BJ (cell line): ENCODE data around the gene BUB3. TPM values are rescaled to one million over a fixed set of nuclear protein-coding genes. Genes with fewer than 3 reads are reported as not detected.

Source experiments
- CTCF ChIA-PET: fragments of 350-600 bp; formaldehyde crosslinking; extraction: SDS; loops from one replicate; lab custom pipeline; 2021; ENCODE audit warnings: antibody characterized with exemption, inconsistent platforms; lab: Yijun Ruan, JAX
- POLR2A ChIA-PET: fragments of 300-600 bp; sonication (Branson Sonifier 250); formaldehyde crosslinking; extraction: SDS; loops from one replicate; lab custom pipeline; 2021; ENCODE audit warnings: antibody characterized with exemption; lab: Charles Lee
- DNase-seq: peaks from one replicate; pipeline ENCODE4 v3.0.0-alpha.2; 2011; ENCODE audit warnings: low read depth
- H3K27me3 ChIP-seq: 2 replicates; pipeline ENCODE4 v1.6.0; 2011; ENCODE audit warnings: low read length; ENCODE audit not compliant: control insufficient read depth, insufficient read depth
- H3K36me3 ChIP-seq: 2 replicates; pipeline ENCODE4 v1.5.1; 2011; ENCODE audit warnings: low read length; ENCODE audit not compliant: control insufficient read depth, insufficient read depth
- H3K4me3 ChIP-seq: 2 replicates; pipeline ENCODE4 v1.5.1; 2011; ENCODE audit warnings: low read depth, mild to moderate bottlenecking, control low read depth, low read length
- polyA plus RNA-seq: library from polyadenylated mRNA; depleted of rRNA; stranded (reverse); fragments of >200 nt; gene quantifications from 2 replicates; pipeline ENCODE4 v1.2.3, GENCODE V29; 2011
- TF ChIP-seq, protein P1 (sequence below): IDR thresholded peaks from 2 replicates; pipeline ENCODE4 v1.5.1; 2011; ENCODE audit warnings: low read depth, mild to moderate bottlenecking, control low read depth, inconsistent platforms, low read length, moderate library complexity; ENCODE audit not compliant: insufficient read depth

BUB3 gene
- polyA plus RNA-seq, 1 experiment = 193 TPM

DNA sequence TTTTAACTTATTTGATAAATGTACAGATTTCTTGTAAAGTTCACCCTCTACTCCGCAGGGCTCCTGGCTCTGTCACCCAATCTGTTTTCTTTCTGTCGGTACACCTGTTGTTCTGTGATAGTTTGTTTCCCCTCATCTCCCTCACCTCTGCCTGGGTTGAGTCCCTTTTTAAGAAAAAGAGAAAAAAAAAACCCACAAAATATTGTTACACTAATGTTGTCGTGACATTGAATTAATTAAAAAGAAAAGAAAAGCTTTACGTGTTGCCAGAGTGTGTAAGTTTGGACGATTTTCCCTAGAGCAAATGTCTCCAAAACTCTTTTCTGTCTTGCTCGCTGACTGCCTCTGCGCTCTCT lies 15.1 kb upstream of the BUB3 start:
- TF ChIP-seq, protein P1, sequence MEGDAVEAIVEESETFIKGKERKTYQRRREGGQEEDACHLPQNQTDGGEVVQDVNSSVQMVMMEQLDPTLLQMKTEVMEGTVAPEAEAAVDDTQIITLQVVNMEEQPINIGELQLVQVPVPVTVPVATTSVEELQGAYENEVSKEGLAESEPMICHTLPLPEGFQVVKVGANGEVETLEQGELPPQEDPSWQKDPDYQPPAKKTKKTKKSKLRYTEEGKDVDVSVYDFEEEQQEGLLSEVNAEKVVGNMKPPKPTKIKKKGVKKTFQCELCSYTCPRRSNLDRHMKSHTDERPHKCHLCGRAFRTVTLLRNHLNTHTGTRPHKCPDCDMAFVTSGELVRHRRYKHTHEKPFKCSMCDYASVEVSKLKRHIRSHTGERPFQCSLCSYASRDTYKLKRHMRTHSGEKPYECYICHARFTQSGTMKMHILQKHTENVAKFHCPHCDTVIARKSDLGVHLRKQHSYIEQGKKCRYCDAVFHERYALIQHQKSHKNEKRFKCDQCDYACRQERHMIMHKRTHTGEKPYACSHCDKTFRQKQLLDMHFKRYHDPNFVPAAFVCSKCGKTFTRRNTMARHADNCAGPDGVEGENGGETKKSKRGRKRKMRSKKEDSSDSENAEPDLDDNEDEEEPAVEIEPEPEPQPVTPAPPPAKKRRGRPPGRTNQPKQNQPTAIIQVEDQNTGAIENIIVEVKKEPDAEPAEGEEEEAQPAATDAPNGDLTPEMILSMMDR = no peak
- peaks cover 80% of the 10 kb centered on the region for H3K27me3 ChIP-seq
- H3K36me3 ChIP-seq = no peaks in the 10 kb centered on the region
- ChIA-PET POLR2A (no interaction called here), CTCF (interaction anchor here (2.5 kb wide), 1 partner anchor 8 kb away, joined by 7 read pairs; no protein-coding TSS in a partner anchor)
- H3K4me3 ChIP-seq = no peak overlapping the region
- no peak for DNase-seq

DNA sequence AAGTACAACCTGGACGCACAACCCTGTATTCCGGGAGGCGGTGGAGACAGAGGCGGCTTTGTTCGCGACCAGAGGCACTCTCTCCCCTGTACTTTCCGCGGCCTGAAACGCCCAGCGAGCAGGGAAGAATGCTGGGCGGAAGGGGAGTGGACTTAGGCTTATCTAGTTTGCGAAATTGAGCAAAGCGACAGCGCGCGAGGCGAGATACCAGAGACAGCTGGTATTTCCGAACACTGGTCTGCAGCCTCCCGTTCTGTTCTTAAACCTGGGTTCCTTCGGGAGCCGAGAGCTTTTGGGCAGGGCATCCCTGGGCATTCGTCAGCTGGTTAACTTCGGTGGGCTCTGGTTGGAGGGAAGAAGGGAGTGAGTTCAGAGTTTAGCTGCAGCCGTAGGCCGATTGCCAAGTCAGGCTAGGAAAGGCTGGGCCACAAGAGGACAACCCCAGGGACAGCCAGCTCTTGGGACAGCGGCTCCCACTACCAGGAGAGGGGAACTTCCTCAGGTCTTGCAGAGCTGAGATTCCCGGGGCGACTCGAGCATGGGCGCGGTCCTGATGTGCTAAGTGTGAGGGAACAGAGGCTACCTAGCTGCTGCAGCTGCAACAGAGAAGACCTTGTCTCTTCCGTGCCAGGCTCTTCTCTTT lies 14.6 kb upstream of the BUB3 start:
- no peak for DNase-seq
- H3K4me3 ChIP-seq = no peak overlapping the region
- H3K36me3 ChIP-seq = no peaks in the 10 kb centered on the region
- POLR2A ChIA-PET = no interaction called here
- peaks cover 77% of the 10 kb centered on the region for H3K27me3 ChIP-seq
- TF ChIP-seq, protein P1 = no peak
- CTCF ChIA-PET = interaction anchor here (2.5 kb wide), 1 partner anchor 8 kb away, joined by 7 read pairs; no protein-coding TSS in a partner anchor

DNA sequence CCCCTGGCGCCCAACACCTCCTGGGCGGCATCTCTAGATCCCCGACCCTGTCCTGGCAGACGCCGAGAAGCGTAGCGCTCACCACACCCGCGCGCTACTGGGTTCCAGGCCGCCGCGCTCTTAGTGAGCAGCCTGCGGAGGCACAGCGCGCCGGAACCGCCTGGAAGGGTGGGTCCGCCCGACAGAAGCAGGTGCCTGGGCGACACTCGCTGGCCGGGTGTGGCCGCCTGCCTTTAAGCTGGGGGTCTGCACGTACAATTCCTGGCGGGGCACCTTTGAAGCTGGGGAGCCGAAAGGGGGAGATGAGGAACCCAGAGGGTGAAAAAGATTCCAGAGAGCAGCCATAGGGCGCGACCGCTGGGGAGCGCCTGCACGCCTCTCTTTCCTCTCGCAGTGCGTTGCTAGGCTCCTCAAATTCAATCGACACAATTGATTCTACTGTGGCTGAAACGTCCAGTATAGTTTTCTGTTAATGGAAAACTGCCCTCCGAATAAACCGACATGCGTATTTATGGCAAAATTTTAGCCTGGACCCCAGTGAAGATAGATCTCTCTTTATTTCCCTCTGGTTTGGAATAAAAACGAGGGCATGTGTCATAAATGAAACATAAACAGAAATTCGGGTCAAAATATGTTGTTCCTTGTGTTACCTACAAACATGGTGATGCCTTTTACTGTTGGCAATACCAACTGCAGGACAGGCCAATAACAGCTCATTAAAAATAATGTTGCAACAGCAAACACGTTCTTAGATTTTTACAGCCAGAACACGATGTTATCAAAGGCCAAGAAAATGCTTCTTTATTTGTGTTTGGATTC lies 13.8 kb upstream of the BUB3 start:
- TF ChIP-seq, protein P1 = no peak
- no peak for DNase-seq

DNA sequence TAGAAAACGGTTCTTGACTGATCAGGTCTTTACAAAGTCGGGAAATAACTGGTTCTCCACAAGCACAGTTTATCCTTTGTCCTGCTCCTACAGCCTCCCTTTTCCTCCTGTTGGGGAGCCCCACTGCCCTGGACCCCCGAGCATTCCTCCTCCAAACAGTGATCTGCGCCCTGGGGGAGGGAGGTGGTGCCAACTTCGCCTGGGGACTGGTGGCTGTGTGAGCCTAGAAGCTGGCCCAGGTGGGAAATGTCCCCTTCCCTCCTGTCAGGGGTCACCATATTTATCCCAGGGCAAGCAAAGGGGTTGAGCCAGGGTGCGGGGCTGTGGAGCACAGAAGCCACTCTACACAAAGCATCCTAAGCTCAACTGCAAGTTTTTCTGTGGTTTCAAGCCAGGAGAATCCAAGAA lies 13.2 kb upstream of the BUB3 start:
- ChIA-PET CTCF (interaction anchor here (2.5 kb wide), 1 partner anchor 9 kb away, joined by 7 read pairs; no protein-coding TSS in a partner anchor), POLR2A (no interaction called here)
- Histone ChIP-seq H3K27me3 (peaks cover 79% of the 10 kb centered on the region), H3K36me3 (no peaks in the 10 kb centered on the region), H3K4me3 (no peak overlapping the region)
- DNase-seq = no peak
- TF ChIP-seq, protein P1 = no peak

More for the DNA sequence above, 13.8 kb upstream of the BUB3 start:
- Histone ChIP-seq H3K36me3 (no peaks in the 10 kb centered on the region), H3K27me3 (peaks cover 76% of the 10 kb centered on the region), H3K4me3 (no peak overlapping the region)
- ChIA-PET POLR2A (no interaction called here), CTCF (interaction anchor here (2.5 kb wide), 1 partner anchor 9 kb away, joined by 7 read pairs; no protein-coding TSS in a partner anchor)
